SH-SY5Y (cell line): ENCODE results near the gene MAB21L4.

Source experiments
- GATA2 ChIP-seq: IDR thresholded peaks from 2 replicates; pipeline ENCODE4 v1.6.1; 2011; ENCODE audit warnings: mild to moderate bottlenecking, low read depth, low read length
- GATA3 ChIP-seq: IDR thresholded peaks from 2 replicates; pipeline ENCODE4 v1.6.1; 2011; ENCODE audit warnings: low read depth, mild to moderate bottlenecking, low read length, moderate library complexity

The MAB21L4 gene

DNA sequence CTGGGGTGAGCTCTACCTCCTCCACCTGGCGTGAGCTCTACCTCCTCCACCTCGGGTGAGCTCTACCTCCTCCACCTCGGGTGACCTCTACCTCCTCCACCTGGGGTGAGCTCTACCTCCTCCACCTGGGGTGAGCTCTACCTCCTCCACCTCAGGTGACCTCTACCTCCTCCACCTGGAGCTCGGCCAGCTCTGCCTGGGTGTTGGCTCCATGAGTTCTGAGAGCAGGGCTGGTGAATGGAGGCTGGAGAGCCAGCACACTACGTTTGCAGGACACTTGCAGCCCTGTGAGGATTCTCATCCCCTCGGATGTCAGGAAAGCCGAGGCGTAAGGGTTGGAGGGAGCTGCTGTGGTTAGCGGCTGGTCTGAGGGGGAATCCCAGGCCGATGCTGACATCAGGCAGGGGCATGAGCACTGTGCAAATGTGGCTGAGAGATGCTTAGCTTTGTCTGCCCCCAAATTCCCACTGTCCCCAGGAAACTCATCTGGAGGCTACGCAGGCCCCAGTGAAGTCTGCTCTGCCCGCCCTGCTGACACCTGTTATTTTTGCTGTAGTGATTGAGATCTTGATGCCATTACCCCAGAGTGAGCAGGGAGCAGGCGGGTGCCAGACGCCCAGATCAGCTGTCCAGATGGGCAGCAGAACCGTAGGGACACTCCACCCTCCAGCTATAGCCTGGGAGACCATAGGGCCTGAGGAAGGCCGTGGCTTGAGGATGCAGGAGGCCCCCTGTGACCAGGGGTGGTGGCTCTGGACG, 13.4 kb upstream of the MAB21L4 start:
- TF ChIP-seq GATA2 = peak; percentile 97
- no peak for TF ChIP-seq GATA3

DNA sequence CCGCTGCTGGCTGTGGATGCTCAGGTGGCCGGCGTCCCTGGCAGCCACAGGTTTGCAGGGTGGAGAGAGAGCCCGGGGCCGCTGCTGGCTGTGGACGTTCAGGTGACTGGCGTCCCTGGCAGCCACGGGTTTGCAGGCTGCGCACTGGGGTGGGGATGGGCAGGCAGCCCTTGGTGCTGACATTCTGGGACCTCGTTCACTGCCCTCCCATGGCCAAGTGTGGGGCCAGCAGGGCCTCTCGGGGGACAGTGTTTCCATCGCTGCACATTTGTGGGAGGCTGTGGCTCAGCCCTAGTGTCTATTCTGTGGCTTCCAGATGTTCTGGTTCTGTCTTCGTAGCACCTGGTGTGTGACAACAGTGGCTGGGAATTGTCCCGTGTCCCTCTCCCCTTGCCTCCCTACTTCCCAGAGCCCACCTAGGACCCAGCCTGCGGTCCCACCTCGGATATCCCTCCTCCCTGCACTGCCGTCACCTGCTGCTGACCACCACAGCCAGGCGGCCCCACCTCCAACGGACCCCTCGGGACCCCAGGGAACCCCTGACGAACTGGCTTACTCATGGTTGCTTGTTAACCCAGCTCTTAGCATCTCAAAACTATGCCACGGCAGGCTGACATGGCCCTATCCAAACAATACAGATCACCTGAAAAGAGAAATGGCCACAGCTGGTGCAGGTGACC, 11.1 kb upstream of the MAB21L4 start:
- no peak for TF ChIP-seq GATA3
- TF ChIP-seq GATA2 = no peak

DNA sequence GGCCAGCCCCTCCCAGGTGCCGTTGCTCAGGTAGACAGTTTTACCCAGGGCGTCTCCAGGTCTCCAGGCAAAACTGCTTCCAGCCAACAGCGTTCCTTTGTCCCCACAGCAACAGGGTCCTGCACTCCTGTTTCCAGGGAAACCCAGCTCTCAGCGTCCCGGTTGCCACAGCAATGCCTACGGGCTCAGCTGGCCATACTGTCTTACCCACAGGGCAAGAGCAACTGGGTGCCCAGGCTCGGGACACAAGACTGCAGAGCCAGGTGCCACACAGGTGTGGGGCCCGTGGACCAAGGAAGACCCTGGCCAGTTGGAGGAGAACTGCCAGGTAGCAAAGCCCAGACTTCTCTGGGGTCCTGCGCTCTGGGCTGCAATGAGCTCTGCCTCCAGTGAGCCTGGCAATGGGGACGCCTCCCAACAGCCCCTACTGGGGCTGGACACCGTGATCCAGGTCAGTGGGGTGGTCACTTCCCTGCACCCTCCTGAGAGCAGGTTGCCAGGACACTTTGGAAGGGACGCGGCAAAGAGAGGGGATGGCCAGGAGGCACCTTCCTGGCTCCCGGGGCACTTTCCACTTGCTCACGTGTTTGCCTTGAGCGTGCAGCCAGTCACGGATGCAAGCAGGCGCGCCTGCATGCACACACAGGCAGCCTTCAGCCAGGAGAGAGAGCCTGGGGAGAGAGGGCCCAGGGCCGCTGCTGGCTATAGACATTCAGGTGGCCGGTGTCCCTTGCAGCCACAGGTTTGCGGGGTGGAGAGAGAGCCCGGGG, 10.4 kb upstream of the MAB21L4 start, which contains the start of gene CROCC2:
Gene CROCC2, plus strand, starts transcription at position 196 of the 770 bp plus-strand sequence. Its CDS starts 178 bp downstream, at position 374.
- TF ChIP-seq GATA3 = no peak

DNA sequence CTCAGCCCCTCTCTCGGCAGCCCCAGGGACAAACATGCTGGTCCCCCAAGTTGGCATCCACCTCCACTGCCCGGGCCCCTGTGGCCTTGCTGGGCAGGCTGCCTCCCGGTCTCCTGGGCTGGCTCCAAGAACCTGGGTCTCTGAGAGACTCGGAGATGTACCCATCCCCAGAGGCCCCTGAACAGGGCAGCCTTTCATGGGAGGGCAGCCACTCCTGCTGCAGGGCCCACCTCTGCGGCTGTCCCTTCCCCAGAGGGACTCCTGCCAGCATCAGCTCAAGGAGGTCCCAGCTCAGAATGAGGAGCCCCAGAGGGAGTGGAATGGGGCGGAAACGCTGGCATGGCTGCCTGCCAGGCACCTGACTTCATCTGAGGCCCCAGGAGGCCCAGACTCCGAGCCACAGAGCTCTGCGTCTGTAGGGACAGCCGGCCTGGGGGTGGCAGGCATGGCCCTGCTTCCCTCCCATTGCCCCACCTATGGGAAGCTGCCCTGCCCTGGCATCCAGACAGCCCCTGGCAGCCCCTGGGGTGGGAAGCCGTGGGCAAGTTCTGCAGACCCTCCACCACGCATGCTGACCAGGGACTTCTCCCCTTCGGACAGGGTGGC, 9.3 kb upstream of the MAB21L4 start:
- TF ChIP-seq GATA2 = no peak
- no peak for TF ChIP-seq GATA3

DNA sequence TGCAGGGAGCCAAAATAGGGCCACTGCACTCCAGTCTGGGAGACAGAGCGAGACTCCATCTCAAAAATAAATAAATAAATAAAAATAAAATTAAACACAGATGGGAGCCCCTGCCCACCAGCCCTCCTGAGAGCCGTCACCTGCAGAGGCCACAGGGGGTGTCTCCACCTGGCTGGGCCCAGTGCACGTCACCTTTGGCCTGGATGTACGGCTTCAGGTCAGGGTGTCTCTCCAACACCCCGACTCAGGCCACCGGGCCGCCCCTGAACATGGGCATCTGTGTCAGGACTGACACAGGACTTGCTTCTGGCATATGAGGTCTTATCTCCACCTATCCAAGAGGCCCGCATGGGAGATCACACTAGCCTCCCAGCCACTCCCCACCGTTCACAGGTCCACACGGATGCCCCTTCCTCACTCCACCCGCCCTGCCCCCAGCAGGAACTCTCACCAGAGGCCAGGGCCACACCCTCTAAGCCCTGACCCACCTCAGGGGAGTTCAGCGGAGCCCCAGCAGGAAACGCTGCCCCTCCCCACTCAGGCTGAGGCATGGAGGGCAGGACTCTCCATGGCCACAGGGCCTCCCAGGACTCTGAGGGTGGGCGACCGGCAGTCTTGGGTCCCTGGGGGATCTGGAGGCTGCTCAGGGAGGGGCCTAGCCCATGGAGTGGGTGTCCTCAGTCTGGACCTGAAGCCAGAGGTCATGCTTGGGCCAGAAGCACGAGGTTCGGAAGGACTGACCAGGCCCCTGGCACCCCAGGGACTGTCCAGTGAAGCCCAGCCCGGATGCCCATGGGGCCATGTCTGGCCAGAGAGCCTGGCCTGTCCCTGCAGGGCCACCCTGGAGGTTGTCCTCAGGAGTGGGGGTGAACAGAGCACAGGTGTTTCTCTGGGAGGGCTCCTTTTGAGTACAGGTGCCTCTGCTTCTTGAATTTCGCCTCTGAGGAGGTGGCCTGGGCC, 8.5 kb upstream of the MAB21L4 start:
- TF ChIP-seq GATA3 (no peak), GATA2 (no peak)

DNA sequence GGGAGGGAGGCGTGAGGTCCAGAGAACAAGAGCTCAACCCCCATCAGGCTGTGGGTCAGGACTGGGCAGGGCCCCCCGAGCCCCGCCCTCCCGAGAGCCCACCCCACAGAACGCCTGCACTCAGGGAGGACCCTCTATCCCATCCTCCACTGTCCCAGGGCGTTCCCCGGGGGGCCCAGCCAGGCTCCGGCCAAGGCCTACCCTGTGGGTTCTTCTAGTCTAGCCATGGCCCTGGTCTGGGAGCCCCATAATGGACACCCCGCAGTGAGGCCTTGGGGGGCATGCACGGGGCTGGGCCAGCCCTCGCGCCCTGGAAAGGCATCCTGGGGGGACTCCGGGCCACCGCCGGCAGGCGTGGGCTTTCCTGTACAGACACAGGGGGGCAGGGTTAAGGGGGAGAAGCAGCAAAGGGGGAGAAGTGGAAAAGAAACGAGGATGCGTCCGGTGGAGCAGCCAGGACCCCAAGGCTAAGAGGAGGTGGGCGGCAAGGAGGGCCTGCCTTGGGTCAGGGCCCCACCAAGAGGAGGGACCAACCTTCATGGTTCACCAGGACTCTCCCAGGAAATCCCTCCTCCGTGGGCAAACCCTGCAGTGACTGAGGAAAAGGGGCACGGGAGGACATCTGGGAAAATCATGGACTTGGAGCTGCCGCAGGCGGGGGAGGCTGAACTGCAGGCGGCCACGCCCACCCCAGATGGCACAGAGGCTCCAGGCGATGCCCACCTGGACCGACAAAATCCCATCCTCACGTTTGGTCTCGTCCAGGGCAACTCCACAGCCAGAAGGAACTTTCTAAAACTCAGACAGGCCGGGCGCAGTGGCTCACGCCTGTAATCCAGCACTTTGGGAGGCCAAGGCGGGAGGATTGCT, 7.5 kb upstream of the MAB21L4 start:
- TF ChIP-seq GATA2 (no peak), GATA3 (no peak)

DNA sequence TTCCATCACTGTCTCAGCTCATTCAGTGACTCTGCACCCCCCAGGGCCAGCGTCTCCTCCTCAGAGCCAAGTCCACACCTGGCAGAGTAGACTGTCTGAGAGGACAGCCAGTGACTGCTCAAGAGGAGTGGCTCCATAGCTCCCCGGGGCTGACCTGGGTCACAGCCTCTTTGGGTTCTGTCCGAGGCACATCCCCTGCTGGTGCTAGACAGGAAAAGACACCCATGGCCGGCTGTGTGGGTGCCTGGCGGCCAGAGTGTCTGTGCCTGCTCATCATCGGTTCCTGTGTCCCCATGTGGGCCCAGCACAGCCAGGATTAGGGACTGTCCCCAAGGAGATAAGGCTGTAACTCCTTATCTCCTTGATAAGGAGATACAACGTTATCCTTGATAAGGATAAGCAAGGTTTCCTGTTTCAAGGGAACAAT, 6.7 kb upstream of the MAB21L4 start:
- TF ChIP-seq GATA2 (no peak; the same call in 1 of the 2 replicates), GATA3 (no peak)

DNA sequence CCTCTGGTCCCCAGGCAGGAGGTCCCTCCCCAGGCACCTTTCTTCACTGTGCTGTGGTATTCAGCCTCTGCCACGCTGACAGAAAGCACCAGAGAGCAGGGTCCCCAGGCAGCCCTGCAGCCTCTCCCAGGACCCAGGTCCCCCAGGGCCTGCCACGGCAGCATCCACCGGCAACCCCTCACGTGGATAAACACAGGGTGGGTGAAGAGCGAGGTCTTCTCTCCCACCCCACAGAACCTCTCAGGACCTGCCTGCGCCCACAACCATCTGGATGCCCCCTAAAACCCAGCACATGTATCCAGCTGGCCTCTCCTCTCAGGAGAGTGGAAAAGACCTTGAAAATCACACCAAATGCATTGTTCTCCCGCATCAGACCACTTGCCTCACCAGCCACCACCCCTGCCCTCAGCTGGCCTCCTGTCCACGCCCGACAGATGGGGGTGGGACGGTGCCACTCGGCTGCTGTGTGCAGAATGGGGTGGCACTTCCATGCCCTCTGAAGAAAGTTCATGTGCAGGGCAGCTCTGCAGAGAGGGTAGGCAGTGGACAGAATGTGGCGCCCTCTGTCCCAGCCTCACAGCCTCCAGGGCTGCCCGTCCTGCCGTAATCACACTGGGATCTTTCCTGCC, 6.1 kb upstream of the MAB21L4 start:
- no peak; the same call in 1 of the 2 replicates for TF ChIP-seq GATA3
- peak; percentile 91; the same call in 1 of the 2 replicates for TF ChIP-seq GATA2

DNA sequence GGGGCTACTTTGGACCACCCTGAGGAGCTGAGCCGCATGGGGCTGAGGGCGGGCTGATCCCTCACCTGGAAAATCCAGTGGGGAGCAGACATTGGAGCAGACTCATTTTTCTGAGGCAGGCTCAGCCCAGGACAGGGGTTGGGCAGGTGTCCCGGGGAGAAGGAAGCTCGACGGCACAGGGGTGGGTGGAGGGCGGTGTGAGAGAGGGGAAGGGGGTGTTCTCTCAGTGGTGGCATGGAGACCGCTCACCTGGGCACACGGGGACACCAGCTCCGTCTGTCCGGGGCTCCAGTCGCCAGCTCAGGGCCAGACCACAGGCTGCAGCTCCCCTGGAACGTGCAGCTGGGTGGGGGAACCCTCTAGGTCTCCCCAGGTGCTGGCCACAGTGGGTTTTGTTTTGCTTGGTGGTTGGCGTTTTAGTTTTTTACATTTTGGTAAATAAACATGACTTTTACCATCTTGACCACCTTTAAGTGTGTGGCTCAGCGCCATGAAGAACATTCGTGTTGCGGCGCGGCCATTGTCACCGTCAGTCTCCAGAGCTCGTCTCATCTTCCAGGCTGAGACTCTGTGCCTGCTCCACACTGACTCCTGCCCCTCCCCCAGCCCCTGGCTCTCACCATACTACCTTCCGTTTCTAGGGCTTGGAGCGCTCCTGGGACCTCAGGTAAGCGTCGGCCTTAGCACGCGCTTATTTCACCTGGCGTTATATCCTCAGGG, 4.3 kb upstream of the MAB21L4 start:
- TF ChIP-seq GATA3 = no peak
- no peak for TF ChIP-seq GATA2

DNA sequence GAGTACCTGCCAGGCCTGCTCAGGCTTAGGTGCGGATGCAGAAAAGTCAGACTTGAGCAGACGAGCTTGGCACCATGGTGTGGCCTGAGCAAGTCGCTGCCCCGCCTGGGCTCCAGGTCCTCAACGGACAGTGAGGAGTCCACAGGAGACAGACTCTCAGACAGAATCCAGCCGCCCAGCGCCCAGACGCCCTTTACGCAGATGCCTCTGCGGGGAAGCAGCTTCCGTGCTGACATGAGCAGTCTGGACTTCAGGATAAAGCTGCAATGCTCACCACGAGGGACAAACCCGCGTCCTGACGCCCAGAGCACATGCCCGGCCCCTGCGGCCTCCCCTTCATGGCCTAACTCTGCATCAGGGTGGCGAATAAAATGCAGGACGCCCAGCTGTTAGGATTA, 3.5 kb upstream of the MAB21L4 start:
- TF ChIP-seq GATA2 (no peak), GATA3 (no peak)

DNA sequence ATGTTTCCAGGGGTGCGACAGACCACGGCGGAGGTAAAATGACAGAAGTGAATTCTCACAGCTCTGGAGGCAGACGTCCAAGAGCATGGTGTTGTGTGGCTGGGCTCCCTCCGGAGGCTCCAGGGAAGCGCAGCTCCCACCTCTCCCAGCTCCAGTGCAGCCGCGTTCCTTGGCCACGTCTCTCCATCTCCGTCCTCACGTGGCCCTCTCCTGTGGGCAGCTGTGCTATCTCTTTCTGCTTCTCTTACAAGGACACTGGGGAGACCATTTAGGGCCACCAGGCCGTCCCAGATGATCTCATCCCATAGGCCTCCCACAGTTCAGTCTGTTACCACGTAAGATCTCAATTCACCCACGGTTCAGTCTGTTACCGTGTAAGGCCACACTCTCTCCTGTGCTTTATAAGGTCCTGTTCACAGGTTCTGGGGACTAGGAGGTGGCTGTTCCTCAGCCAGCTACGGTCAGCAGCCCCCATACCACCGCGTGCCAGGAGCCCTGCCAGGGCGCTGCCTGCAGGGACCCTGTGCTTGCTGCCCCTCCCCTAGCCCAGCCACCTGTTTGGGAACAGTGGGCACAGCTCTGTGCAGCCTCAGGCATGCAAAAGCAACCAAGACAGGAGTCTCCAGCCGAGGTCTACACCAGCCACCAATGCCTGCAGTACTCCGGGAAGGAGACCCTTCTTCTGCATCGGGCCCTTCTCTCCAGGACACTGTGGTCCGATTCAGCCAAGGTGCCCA, 2.9 kb upstream of the MAB21L4 start:
- no peak for TF ChIP-seq GATA2
- no peak for TF ChIP-seq GATA3
